NCI-H1092 treated with DMSO at 0.1 percent for 48 hours (cell line): Measurements from ENCODE around the gene PVALEF.

Experiments used
- DNase-seq: peaks from one replicate; lab custom pipeline; 2025; lab: John Stamatoyannopoulos, UW

The PVALEF gene

GRCh38 chr17:81196505-81197408 lies 31.4 kb downstream of the PVALEF start:
- DNase-seq, result no peak

GRCh38 chr17:81197409-81197795 lies 32.1 kb downstream of the PVALEF start:
- DNase-seq, result no peak

GRCh38 chr17:81197831-81198490 lies 32.7 kb downstream of the PVALEF start:
- no peak for DNase-seq

GRCh38 chr17:81198826-81199481 lies 33.6 kb downstream of the PVALEF start:
- no peak for DNase-seq

DNA sequence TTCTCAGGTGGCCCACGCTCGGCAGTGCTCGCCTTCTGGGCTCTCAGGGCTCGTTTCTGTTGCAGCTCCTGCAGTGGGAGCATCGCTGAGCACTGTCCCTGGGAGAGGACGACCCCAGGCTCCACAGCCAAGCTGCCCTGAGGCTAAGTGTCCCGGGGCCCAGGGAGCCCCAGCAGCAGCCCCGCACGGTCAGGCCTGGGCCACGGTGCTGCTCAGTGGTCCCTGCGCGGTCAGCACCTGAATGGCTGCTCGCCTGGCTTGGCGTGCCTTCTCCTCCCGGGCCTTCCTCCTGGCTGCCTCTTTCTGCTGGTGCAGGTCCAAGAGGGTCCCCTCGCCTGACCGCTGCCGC lies 34.1 kb downstream of the PVALEF start:
- DNase-seq, result no peak

GRCh38 chr17:81200201-81200600 lies 34.9 kb downstream of the PVALEF start:
- no peak for DNase-seq

DNA sequence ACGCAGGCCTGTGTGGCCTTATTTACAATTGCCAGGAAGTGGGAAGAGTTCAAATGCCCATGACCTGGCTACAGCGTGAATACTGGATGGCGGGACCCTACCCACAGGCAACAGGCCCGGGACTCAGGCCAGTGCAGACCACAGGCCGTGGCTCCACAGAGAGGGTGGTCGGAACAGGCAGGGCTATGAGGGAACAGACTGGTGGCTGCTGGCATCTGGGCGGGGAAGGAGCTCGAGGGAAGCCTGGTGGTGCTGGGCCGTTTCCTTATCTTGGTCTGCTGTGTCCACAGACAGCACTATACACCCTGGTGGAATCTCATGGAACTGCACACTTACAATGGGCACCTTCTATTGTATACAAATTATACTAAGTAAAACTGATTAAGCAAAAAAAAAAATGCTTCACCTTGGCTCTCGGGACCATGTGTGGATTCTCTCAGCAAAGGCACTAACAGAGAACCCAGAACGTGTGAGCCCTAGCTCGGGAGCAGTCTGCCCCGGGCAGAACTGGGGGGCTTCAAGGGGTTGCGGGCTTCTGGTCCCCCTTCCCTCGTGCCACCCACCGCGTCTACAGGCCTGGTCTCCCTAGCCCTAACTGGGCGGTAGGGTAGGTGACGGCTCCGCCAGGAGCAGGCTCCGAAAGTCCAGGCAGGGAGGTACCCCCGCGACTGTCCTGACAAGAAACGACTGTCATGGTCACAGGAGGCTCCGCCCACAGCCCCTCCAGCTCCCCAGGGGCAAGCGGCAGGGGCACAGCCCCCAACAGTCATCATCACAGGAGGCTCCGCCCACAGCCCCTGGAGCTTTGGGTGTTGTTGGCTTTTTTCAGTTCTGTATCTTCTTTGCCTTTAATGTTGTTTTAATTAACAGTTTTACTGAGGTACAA lies 35.6 kb downstream of the PVALEF start:
- DNase-seq, result peak; percentile 17

- DNase-seq, result no peak
Measured at GRCh38 chr17:81202318-81202717, 37.0 kb downstream of the PVALEF start.

DNA sequence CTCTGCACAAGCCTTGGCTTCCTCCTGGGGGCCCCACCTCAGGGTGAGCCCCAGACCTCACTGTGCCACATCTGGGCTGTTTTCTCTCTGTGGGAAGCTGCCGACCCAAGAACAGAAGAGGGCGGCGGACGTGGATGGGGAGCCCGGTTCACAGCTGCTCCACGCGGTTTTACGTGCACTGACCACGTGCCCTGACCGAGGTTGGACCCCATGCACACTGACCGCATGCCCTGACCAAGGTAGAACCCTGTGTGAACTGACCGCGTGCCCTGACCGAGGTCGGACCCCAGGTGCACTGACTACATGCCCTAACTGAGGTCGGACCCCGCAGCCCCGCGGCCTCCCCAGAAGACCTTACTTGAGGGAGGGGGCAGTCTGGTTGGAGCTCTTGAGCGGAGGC lies 37.8 kb downstream of the PVALEF start:
- no peak for DNase-seq

DNA sequence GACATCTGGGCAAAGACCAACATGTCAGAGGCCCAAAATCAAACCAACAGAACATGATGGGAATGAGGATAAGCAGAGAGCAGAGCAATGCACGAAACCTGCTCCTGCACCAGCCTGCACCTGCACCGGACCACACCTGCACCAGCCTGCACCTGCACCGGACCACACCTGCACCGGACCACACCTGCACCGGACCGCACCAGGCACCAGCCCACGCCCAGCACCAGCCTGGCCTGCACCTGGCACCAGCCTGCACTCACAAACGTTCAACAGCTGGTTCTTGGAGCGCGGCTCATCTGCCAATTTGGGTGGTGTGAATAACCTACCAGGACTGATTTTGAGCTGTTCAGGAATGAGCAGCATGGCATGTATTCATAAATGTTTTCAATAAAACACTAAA lies 39.3 kb downstream of the PVALEF start:
- no peak for DNase-seq

- no peak for DNase-seq
Measured at GRCh38 chr17:81206166-81206565, 40.9 kb downstream of the PVALEF start.

GRCh38 chr17:81206657-81207056 lies 41.4 kb downstream of the PVALEF start:
- no peak for DNase-seq

DNA sequence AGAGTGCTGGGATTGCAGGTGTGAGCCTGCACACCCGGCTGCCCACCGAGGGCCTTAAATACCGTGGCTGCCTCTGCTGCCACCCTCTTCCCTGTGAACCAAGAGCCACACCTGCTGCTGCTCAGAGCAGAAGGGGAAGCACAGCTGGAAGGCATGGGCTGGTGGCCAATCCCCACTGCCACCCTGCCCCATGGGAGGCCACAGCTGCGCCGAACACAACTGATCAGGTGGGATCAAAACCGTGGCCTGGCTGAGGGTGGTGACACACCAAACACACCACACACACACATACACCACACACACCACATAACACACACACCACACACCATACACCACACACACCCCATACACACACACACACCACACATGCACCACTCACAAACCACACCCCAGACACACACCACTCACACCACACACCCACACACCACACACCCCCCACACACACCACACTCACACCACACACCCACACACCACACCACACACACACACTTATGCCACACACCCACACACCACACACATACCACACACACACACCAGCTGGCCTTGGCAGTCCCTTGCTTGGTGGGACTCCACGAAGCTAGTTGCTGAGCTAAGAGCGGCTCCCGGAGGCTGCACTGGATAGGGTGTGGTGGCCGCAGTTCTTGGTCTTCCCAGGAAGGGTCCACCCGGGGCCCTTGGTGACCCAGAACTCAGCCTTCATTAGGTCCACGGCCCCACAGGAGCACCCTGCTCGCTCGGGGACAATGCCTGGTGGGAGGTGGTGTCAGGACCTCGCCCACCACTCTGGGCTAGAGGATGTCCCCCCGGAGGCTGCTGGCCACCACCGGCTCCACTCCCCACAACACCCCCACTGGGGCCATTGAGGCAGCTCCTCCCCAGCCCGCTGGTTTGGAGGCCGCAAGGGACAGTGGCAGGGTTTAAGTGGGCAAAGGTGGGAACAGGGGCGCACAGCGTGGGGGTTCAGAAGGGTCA lies 42.6 kb downstream of the PVALEF start:
- DNase-seq, result peak; percentile 7

GRCh38 chr17:81208651-81209050 lies 43.3 kb downstream of the PVALEF start:
- no peak for DNase-seq

DNA sequence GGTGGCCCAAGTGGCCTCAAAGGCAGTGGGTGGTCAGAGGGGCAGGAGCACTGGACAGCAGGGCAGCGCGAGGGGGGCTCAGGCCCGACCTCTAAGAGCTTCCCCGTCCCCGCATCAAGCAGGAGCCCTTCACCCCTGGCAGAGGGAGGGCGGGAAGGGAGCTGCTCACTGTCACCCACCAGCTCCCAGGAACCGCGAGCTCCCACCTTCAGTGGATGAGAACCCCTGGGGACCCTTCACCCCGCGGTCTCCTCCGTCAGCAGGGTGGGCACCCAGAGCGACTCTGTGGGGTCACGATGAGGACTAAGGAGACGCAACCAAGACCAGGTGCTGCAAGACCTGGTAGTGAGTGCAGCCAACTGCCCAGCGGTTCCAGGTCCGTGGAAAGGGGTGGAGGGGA lies 43.8 kb downstream of the PVALEF start:
- DNase-seq, result no peak

GRCh38 chr17:81210466-81210865 lies 45.2 kb downstream of the PVALEF start:
- DNase-seq, result no peak

- no peak for DNase-seq
Measured at GRCh38 chr17:81210868-81211267, 45.6 kb downstream of the PVALEF start.

- DNase-seq, result no peak
Measured at GRCh38 chr17:81212365-81212764, 47.1 kb downstream of the PVALEF start.

DNA sequence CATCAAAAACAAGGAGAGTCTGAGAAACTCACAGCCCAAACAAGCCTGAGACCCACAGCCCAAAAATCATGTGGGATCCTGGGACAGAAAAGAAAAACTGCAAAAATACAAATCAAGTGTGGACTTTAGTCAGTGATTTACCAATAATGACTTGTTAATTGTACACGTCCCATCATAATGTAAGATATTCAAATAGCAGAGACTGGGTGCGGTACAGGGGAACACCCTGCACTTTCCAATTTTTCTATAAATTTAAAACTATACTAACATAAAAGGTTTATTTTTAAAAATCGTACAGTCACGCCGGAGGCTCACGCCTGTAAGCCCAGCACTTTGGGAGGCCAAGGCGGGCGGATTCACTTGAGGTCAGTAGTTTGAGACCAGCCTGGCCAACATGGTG lies 48.7 kb downstream of the PVALEF start:
- DNase-seq, result no peak

GRCh38 chr17:81217491-81217890 lies 52.2 kb downstream of the PVALEF start:
- no peak for DNase-seq

- DNase-seq, result no peak
Measured at GRCh38 chr17:81218459-81218858, 53.2 kb downstream of the PVALEF start.
